ENCODE data around the gene WDFY4.

WDFY4 gene

DNA sequence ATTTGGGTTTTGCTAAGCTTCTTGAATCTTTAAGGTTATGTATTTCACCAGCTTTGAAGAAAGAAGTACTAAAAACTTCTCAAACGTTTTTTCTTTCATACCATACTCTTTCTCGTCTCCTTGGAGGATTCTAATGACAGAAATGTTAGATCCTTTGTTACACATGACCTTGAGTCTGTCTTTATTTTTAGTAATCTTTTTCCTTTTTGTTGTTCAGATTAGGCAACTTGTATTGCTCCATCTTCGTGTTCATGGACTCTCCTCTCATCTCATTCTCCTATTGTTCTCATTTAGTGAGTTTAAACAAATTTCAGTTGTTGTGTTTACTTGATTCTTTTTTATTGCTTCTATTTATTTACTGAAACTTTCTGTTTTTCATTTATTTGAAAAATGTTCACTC, 73.7 kb downstream of the WDFY4 start:
- Histone ChIP-seq H3K4me1 (no peaks in the 10 kb centered on the region), H3K9me3 (no peaks in the 10 kb centered on the region), H3K36me3 (no peaks in the 10 kb centered on the region), H3K27me3 (peaks cover 14% of the 10 kb centered on the region), H3K4me3 (ENCODE audit: low read depth, low read length) (no peak overlapping the region)
- TF ChIP-seq, protein P1, sequence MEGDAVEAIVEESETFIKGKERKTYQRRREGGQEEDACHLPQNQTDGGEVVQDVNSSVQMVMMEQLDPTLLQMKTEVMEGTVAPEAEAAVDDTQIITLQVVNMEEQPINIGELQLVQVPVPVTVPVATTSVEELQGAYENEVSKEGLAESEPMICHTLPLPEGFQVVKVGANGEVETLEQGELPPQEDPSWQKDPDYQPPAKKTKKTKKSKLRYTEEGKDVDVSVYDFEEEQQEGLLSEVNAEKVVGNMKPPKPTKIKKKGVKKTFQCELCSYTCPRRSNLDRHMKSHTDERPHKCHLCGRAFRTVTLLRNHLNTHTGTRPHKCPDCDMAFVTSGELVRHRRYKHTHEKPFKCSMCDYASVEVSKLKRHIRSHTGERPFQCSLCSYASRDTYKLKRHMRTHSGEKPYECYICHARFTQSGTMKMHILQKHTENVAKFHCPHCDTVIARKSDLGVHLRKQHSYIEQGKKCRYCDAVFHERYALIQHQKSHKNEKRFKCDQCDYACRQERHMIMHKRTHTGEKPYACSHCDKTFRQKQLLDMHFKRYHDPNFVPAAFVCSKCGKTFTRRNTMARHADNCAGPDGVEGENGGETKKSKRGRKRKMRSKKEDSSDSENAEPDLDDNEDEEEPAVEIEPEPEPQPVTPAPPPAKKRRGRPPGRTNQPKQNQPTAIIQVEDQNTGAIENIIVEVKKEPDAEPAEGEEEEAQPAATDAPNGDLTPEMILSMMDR (IDR thresholded peaks at IDR 0.05; ENCODE audit: low read depth, low read length): no peak
- DNase-seq: no peak

DNA sequence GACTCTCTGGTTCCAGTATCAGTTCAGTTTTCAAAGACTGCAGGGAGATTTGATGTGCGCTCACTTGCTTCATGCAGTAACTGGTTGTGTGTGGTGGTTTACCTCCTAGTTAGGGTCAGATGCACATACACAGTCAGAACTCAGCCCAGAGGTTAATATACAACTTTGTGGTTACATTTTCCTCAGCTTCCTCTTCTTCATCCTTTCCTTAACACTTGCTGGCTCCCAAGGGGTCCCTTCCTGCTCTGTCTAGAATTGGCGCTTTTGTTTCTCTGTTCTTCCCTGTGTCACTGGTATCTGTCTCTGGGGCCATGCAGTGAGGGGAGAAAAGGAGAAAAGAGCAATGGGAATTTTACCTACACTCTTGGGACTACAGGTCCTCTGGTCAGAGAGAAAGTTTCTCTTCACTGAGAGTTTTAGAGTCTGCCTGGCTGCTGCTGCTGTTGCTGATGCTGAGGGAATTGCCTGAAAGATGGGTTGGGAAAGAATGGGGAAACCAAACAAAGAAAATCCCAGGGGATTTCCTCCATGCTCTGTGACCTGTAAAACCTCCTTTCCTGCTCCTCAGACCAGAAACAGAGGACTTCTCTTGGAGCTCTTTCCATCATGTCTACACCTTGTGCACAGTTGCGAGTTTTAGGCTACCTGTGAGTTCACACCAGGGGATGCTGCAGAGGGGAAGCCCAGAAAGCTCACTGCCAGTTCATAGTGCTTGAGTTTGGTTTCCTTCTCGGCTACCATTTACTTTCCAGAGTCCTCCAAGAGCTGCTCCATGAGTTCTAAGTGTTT, 74.6 kb downstream of the WDFY4 start:
- DNase-seq: no peak
- Histone ChIP-seq H3K27me3 (peaks cover 14% of the 10 kb centered on the region), H3K36me3 (no peaks in the 10 kb centered on the region), H3K9me3 (no peaks in the 10 kb centered on the region), H3K4me1 (no peaks in the 10 kb centered on the region), H3K4me3 (ENCODE audit: low read depth, low read length) (no peak overlapping the region)
- TF ChIP-seq, protein P1 (IDR thresholded peaks at IDR 0.05; ENCODE audit: low read depth, low read length): no peak

DNA sequence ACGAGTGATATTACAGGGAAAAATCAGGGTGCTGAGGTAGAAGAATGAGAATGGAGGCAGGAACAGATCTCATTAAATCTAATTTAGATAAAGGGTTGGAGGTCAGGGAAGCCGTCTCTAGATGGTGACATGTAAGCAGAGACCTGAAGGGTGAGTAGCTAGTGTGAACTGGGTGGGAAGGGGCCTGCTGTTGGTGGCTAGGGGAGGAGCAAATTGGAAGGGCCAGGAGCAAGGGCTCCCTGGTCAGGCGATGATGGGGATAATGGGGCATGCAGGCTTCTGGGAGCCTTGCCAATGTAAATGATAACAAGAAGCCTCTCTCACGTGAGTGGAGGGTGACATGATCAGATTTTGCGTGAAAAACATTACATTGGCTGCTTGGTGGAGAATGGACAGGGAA, 76.3 kb downstream of the WDFY4 start:
- no peak for DNase-seq
- H3K27me3 ChIP-seq: peaks cover 12% of the 10 kb centered on the region
- no peaks in the 10 kb centered on the region for H3K9me3 ChIP-seq
- no peaks in the 10 kb centered on the region for H3K4me1 ChIP-seq
- H3K4me3 ChIP-seq (ENCODE audit: low read depth, low read length): no peak overlapping the region
- TF ChIP-seq, protein P1 (IDR thresholded peaks at IDR 0.05; ENCODE audit: low read depth, low read length): no peak
- no peaks in the 10 kb centered on the region for H3K36me3 ChIP-seq

DNA sequence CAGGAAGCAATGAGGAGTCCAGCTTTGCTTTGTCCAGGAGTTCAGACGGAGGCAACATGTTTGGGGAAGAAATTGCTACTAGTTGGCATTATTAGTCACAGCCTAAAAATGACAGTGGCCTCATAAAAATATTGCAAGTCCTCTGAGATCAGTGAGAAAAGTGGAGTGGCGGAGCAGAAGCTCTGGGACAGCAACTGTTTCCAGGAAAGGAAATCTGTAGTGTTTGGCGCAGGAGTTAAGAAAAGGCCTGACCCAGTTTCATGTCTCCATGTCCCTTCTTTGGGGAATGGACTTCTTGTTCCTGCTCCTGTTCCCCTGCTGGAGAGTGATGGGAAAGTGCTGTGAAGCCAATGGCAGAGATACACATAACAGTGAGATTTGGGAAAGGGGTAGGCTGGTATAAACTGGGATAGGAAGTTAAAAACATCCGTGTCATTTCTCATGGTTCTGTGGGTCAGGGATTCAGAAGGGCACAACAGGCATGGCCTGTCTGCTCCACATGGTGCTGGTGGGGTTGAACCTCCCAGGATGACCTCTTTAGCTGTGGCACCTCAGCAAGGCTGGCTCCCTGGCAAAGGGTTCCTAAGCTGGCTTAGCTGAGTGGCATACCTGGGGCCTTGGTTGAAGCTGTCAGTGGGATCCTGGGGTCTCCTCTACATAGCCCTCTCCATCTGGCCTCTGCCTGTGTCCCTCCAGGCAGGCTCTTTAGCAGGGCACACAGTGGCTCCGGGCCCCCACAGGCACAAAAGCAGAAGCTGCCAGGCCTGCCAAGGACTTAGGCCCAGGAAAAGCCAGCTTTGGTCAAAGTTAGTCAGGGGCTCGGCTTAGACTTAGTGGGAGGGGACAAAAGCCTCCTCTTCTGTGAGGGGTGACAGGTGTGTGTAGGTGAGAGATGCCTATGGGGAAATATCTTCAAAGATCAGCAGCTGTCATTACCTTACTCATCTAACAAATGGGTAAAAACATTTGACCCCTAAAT, 77.7 kb downstream of the WDFY4 start:
- no peaks in the 10 kb centered on the region for H3K4me1 ChIP-seq
- H3K9me3 ChIP-seq: no peaks in the 10 kb centered on the region
- peaks cover 7% of the 10 kb centered on the region; the same call in 1 of the 2 replicates for H3K27me3 ChIP-seq
- TF ChIP-seq, protein P1 (IDR thresholded peaks at IDR 0.05; ENCODE audit: low read depth, low read length): no peak
- no peak for DNase-seq
- no peaks in the 10 kb centered on the region for H3K36me3 ChIP-seq
- H3K4me3 ChIP-seq (ENCODE audit: low read depth, low read length): no peak overlapping the region

DNA sequence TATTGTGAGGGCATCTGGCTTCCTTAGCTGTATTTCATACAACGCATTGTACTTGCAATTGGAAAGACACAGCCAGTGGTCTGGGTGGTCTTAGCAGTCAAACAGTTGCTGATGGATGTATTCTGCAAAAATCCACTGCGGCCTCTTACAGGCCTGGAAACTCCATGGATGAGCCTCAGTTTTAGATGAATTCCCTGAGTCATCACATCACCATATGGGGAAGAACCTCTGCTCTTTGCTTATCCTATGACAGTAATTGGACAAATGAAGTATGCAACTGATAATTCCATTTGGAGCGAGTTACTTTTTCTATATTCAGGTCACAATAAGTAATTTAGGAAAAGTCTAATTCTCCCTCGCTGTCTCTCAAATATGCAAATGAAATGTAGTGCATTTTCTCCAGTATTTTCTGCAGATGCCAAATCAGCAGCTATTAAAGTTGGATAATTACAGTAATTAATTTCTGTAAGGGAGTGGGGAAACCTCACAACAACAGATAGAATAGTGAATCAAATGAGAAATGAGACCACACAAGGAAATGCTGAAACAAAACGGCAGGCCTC, 78.8 kb downstream of the WDFY4 start:
- Histone ChIP-seq H3K4me3 (ENCODE audit: low read depth, low read length) (no peak overlapping the region), H3K27me3 (no peaks in the 10 kb centered on the region; the same call in 1 of the 2 replicates), H3K9me3 (no peaks in the 10 kb centered on the region), H3K4me1 (no peaks in the 10 kb centered on the region), H3K36me3 (no peaks in the 10 kb centered on the region)
- no peak for DNase-seq
- TF ChIP-seq, protein P1 (IDR thresholded peaks at IDR 0.05; ENCODE audit: low read depth, low read length): no peak
